PC-9 (cell line): ENCODE results near the gene DBN1.

Source experiments
- CTCF ChIP-seq: fragments of 200-600 bp; sonication (generic); conservative IDR thresholded peaks from 2 replicates; pipeline ENCODE4 v1.6.1; 2017; ENCODE audit warnings: mixed run types, antibody characterized with exemption, mild to moderate bottlenecking, moderate library complexity
- EZH2 ChIP-seq: fragments of 200-600 bp; sonication (generic); IDR thresholded peaks from 2 replicates; pipeline ENCODE4 v1.8.0; 2017; ENCODE audit warnings: antibody characterized with exemption, low read depth

DNA sequence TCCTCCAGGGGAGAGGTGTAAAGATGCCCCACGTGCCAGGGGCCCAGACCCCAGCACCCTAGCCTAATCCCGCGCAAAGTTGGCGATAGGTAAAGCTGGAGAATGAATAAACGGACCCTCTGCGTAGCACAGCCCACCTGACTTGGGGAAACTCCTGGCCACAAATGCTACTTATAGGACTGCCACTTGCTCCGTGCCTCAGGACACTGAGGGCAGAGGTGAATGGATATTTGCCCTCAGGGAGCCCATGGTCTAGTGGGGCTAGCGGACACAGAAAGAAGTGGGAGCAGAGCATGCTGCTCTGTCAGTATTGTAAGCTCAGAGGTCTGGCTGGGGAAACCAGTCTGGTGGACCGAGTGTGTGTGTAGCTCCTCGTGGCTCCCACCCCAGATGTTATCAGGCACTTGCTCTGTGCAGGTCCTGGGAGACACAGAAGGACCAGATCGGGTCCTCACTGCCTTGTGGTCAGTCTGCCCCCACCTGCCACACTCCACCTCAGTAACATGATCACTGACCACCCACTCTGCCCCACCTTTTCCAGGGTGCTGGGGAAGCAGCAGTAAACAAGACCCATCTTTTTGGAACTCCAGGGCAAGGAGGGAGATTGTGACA, 46.1 kb downstream of the DBN1 start:
- TF ChIP-seq CTCF (no peak), EZH2 (no peak)
